ENCODE results near the gene CELSR1.
"Not testable (repeated sequence)": the region's sequence is repeated elsewhere in the genome, so short reads cannot be mapped to it uniquely, and the experiment has no call there.

Gene CELSR1

GRCh38 chr22:46330426-46330825, 207.0 kb downstream of the CELSR1 start:
- Mint-ChIP-seq H3K36me3 (ENCODE audit: low read depth) (peaks cover 25% of the 10 kb centered on the region), H3K27me3 (ENCODE audit: low read depth) (no peaks in the 10 kb centered on the region), H3K4me1 (ENCODE audit: low read depth) (peaks cover 2% of the 10 kb centered on the region), H3K4me3 (no peak overlapping the region), H3K27ac (no peak overlapping the region), H3K9me3 (no peaks in the 10 kb centered on the region)

- no peaks in the 10 kb centered on the region for H3K9me3 Mint-ChIP-seq
- H3K36me3 Mint-ChIP-seq (ENCODE audit: low read depth), result peaks cover 23% of the 10 kb centered on the region
- no peak overlapping the region for H3K4me3 Mint-ChIP-seq
- H3K27me3 Mint-ChIP-seq (ENCODE audit: low read depth), result no peaks in the 10 kb centered on the region
- H3K4me1 Mint-ChIP-seq (ENCODE audit: low read depth), result no peaks in the 10 kb centered on the region
- no peak overlapping the region for H3K27ac Mint-ChIP-seq
Measured at GRCh38 chr22:46329616-46330015, 207.8 kb downstream of the CELSR1 start.

- peaks cover 26% of the 10 kb centered on the region for H3K36me3 Mint-ChIP-seq (ENCODE audit: low read depth)
- no peaks in the 10 kb centered on the region for H3K27me3 Mint-ChIP-seq (ENCODE audit: low read depth)
- no peak overlapping the region for H3K27ac Mint-ChIP-seq
- no peaks in the 10 kb centered on the region for H3K9me3 Mint-ChIP-seq
- H3K4me3 Mint-ChIP-seq, result no peak overlapping the region
- no peaks in the 10 kb centered on the region for H3K4me1 Mint-ChIP-seq (ENCODE audit: low read depth)
Measured at GRCh38 chr22:46328797-46329196, 208.6 kb downstream of the CELSR1 start.

GRCh38 chr22:46327691-46328465, 209.5 kb downstream of the CELSR1 start:
- H3K4me1 Mint-ChIP-seq (ENCODE audit: low read depth), result no peaks in the 10 kb centered on the region
- no peaks in the 10 kb centered on the region for H3K27me3 Mint-ChIP-seq (ENCODE audit: low read depth)
- no peak overlapping the region for H3K27ac Mint-ChIP-seq
- H3K4me3 Mint-ChIP-seq, result no peak overlapping the region
- no peaks in the 10 kb centered on the region for H3K9me3 Mint-ChIP-seq
- H3K36me3 Mint-ChIP-seq (ENCODE audit: low read depth), result peaks cover 24% of the 10 kb centered on the region

GRCh38 chr22:46326066-46326680, 211.2 kb downstream of the CELSR1 start:
- Mint-ChIP-seq H3K36me3 (ENCODE audit: low read depth) (peaks cover 33% of the 10 kb centered on the region), H3K9me3 (no peaks in the 10 kb centered on the region), H3K27me3 (ENCODE audit: low read depth) (no peaks in the 10 kb centered on the region), H3K27ac (no peak overlapping the region), H3K4me3 (no peak overlapping the region), H3K4me1 (ENCODE audit: low read depth) (no peaks in the 10 kb centered on the region)

- no peak overlapping the region for H3K4me3 Mint-ChIP-seq
- peaks cover 39% of the 10 kb centered on the region for H3K36me3 Mint-ChIP-seq (ENCODE audit: low read depth)
- peaks cover 4% of the 10 kb centered on the region for H3K4me1 Mint-ChIP-seq (ENCODE audit: low read depth)
- no peak overlapping the region for H3K27ac Mint-ChIP-seq
- no peaks in the 10 kb centered on the region for H3K9me3 Mint-ChIP-seq
- H3K27me3 Mint-ChIP-seq (ENCODE audit: low read depth), result no peaks in the 10 kb centered on the region
Measured at GRCh38 chr22:46323162-46323561, 214.3 kb downstream of the CELSR1 start.

GRCh38 chr22:46322711-46323110, 214.7 kb downstream of the CELSR1 start:
- Mint-ChIP-seq H3K27me3 (ENCODE audit: low read depth) (no peaks in the 10 kb centered on the region), H3K36me3 (ENCODE audit: low read depth) (peaks cover 43% of the 10 kb centered on the region), H3K9me3 (no peaks in the 10 kb centered on the region), H3K4me1 (ENCODE audit: low read depth) (peaks cover 4% of the 10 kb centered on the region), H3K4me3 (no peak overlapping the region), H3K27ac (no peak overlapping the region)

- H3K36me3 Mint-ChIP-seq (ENCODE audit: low read depth), result peaks cover 51% of the 10 kb centered on the region
- H3K9me3 Mint-ChIP-seq, result no peaks in the 10 kb centered on the region
- H3K4me3 Mint-ChIP-seq, result no peak overlapping the region
- H3K27ac Mint-ChIP-seq, result no peak overlapping the region
- H3K4me1 Mint-ChIP-seq (ENCODE audit: low read depth), result peaks cover 4% of the 10 kb centered on the region
- H3K27me3 Mint-ChIP-seq (ENCODE audit: low read depth), result no peaks in the 10 kb centered on the region
Measured at GRCh38 chr22:46320716-46321386, 216.6 kb downstream of the CELSR1 start.

GRCh38 chr22:46320166-46320710, 217.2 kb downstream of the CELSR1 start:
- no peak overlapping the region for H3K4me3 Mint-ChIP-seq
- H3K4me1 Mint-ChIP-seq (ENCODE audit: low read depth), result peaks cover 4% of the 10 kb centered on the region
- H3K36me3 Mint-ChIP-seq (ENCODE audit: low read depth), result peaks cover 56% of the 10 kb centered on the region
- H3K27me3 Mint-ChIP-seq (ENCODE audit: low read depth), result no peaks in the 10 kb centered on the region
- H3K9me3 Mint-ChIP-seq, result no peaks in the 10 kb centered on the region
- no peak overlapping the region for H3K27ac Mint-ChIP-seq

GRCh38 chr22:46319319-46319718, 218.1 kb downstream of the CELSR1 start:
- Mint-ChIP-seq H3K4me1 (ENCODE audit: low read depth) (peaks cover 5% of the 10 kb centered on the region), H3K36me3 (ENCODE audit: low read depth) (peaks cover 56% of the 10 kb centered on the region)

GRCh38 chr22:46318576-46318975, 218.8 kb downstream of the CELSR1 start:
- peaks cover 56% of the 10 kb centered on the region for H3K36me3 Mint-ChIP-seq (ENCODE audit: low read depth)
- H3K9me3 Mint-ChIP-seq, result no peaks in the 10 kb centered on the region
- H3K4me3 Mint-ChIP-seq, result no peak overlapping the region
- H3K27ac Mint-ChIP-seq, result no peak overlapping the region
- H3K4me1 Mint-ChIP-seq (ENCODE audit: low read depth), result peaks cover 6% of the 10 kb centered on the region
- H3K27me3 Mint-ChIP-seq (ENCODE audit: low read depth), result no peaks in the 10 kb centered on the region

More at GRCh38 chr22:46319319-46319718, 218.1 kb downstream of the CELSR1 start:
- Mint-ChIP-seq H3K9me3 (no peaks in the 10 kb centered on the region), H3K27ac (peak overlapping the region; percentile 31), H3K27me3 (ENCODE audit: low read depth) (no peaks in the 10 kb centered on the region), H3K4me3 (no peak overlapping the region)

- H3K4me3 Mint-ChIP-seq, result no peak overlapping the region
- peaks cover 6% of the 10 kb centered on the region for H3K4me1 Mint-ChIP-seq (ENCODE audit: low read depth)
- H3K36me3 Mint-ChIP-seq (ENCODE audit: low read depth), result peaks cover 47% of the 10 kb centered on the region
- no peak overlapping the region for H3K27ac Mint-ChIP-seq
- H3K9me3 Mint-ChIP-seq, result no peaks in the 10 kb centered on the region
- H3K27me3 Mint-ChIP-seq (ENCODE audit: low read depth), result no peaks in the 10 kb centered on the region
Measured at GRCh38 chr22:46317646-46318045, 219.8 kb downstream of the CELSR1 start.

GRCh38 chr22:46315976-46316375, 221.4 kb downstream of the CELSR1 start:
- H3K36me3 Mint-ChIP-seq (ENCODE audit: low read depth), result peaks cover 40% of the 10 kb centered on the region
- no peaks in the 10 kb centered on the region for H3K9me3 Mint-ChIP-seq
- H3K4me3 Mint-ChIP-seq, result no peak overlapping the region
- H3K4me1 Mint-ChIP-seq (ENCODE audit: low read depth), result peaks cover 7% of the 10 kb centered on the region
- H3K27ac Mint-ChIP-seq, result no peak overlapping the region
- no peaks in the 10 kb centered on the region for H3K27me3 Mint-ChIP-seq (ENCODE audit: low read depth)

GRCh38 chr22:46312848-46313247, 224.6 kb downstream of the CELSR1 start:
- H3K9me3 Mint-ChIP-seq; H3K27ac Mint-ChIP-seq; H3K4me3 Mint-ChIP-seq; H3K4me1 Mint-ChIP-seq (ENCODE audit: low read depth); H3K27me3 Mint-ChIP-seq (ENCODE audit: low read depth): not testable (repeated sequence)
- H3K36me3 Mint-ChIP-seq (ENCODE audit: low read depth), result peaks cover 40% of the 10 kb centered on the region

GRCh38 chr22:46312056-46312455, 225.4 kb downstream of the CELSR1 start:
- Mint-ChIP-seq H3K9me3 (no peaks in the 10 kb centered on the region), H3K4me3 (no peak overlapping the region), H3K27me3 (ENCODE audit: low read depth) (no peaks in the 10 kb centered on the region), H3K36me3 (ENCODE audit: low read depth) (peaks cover 33% of the 10 kb centered on the region), H3K27ac (no peak overlapping the region), H3K4me1 (ENCODE audit: low read depth) (peaks cover 8% of the 10 kb centered on the region)

Measured in T-helper 1 cell treated with Interleukin-12 subunit alpha and Interleukin-12 subunit beta and Interleukin-4 antibody, amounts not matched to agents 30 μg/mL and 1 μg/mL, for 36 hours (primary cell).